ENCODE results near the gene RABAC1.

The RABAC1 gene

DNA sequence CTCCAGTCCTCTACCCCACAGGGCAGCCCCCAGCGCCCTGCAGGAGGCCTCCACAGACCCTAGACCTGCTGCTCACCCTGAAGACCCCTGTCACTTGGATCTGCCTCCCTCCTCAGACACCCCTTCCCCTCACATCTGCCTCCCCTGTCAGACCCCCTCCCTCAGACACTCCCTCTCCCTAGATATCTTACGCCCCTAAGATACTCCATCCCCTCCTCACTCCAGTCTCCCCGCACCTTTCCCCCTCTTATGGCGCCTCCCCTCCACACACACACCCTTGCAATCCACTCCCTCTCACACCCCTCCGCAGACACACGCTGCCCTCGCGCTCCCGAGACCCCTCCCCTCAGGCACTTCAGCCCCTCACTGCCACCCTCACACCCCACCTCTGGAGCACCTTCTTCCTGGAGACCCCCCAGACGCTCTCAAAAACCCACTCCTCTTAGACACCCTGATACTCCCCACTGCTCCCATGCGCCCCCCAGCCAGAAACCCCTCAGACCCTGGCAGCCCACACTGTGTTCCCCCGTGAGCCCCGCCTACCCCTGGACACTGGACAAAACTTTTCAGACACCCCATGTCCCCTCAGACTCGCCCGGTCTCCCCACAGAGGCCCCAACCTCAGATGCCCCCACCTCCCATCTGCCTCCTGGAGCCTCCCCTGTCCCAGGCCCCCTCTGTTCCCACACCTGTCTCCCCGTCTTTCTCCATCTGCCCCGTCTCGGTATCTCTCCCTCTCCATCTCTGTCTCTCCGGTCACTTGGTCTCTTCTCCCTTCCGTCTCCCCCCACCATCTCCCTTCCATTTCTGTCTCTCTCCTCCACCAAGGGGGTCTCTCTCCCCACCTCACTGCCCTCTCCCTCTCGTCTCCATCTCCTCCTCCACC is 45.3 kb downstream of the RABAC1 start:
- DNase-seq: no peak

DNA sequence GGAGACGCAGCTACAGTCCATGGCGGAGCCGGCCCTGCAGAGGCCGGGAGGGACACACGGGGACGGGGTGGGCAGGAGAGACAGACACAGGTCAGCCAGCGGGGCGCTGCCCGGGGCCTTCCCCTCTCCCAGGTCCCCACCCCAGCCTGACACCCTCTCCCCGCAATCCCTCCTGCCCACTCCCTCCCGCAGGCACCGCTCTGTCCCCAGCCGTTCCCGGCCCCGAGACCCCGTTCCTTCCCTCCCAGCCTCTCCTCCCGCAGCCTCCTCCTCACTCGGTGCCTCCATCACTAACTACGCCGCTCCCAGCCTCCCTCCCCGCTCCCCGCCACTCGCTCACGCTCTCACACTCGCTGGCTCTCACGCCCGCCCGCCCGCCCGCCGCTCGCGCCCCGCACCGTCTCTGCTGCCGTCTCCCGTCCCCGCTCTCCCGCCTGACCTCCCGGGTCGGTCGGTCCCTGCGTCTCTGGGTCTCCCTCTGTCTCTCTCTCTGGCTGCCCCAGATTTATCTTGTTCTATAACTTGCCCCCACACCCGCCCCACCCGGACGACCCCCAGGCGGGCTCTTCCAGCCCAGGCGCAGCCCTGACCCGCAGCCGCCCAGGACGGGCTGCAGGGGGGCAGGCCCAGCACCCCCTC is 46.1 kb downstream of the RABAC1 start:
- no peak for DNase-seq

DNA sequence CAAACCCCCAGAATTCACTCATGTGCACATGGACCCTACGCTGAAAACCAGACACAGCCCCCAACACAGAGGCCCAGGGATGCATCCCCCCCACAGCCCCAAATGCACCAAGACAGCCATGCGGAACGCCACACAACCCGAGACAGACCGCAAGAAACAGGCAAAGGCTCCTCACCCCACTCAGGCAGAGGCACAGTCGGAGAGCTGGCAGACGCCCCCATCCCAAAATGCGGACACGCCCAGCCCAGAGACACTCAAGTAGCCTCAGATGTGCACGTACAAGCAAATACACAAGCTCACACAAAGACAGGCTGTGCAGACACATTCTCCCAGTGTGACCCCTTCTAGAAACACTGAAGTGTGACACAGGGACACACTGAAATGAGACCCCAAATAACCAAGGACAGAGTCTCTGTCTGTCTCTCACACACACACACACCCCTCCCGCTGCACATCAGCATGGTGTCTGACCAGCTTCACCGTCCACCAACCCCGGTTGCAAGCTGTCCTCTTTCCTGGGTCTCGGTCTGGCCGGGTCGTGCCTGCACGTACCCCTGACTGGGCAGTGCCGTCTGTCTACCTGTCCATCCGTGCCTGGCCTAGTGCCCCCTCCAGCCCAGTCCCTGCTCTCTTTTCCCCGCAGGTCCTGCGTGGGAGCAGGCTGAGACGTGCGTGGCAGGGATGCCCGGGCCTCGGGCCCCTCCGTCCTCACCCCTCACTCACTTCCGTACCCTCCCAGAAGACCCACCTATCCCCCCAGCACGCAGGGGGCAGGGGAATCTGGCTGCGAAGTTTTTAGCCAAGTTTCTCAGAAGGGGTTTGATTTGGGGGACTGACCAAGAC is 47.0 kb downstream of the RABAC1 start:
- DNase-seq: no peak

DNA sequence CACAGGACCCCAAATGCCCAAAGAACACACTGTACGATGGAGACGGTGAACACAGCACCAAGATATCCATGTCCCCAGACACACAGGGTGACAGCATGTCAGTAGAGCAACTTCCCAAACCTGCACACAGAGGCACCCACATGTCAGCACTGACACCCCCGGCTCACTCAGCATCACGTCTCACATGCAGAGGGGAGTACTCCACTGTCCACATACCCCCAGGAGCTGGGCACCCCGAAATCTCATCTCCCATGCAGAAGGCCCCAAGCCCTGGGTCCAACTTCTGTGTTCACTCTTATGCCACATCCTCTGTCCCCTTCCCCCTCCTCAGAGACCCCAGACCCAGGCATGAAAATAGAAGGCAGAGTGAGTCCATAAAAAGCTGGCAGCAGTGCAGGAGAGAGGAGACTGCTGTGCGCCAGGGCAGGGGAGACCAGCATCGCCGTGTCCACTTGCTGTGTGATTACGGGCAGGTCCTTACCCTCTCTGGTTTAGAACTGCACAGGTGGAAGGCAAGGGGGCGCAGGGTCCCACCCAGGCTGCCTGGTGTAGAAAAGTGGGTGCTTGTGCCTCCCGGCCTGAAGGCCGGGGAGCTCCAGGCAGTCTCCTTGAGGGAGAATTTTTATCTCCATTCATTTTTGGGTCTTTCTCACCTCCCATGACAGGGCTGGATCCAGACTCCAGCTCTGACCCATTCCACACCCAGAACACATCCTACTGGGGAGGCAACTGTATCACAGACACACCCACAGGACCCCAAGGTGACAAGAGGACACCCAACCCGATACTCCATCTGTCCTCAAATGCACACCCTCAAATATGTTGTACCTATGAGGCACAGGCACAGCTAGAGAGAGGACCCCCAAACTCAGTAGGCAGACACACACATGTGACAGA is 47.9 kb downstream of the RABAC1 start:
- no peak for DNase-seq

DNA sequence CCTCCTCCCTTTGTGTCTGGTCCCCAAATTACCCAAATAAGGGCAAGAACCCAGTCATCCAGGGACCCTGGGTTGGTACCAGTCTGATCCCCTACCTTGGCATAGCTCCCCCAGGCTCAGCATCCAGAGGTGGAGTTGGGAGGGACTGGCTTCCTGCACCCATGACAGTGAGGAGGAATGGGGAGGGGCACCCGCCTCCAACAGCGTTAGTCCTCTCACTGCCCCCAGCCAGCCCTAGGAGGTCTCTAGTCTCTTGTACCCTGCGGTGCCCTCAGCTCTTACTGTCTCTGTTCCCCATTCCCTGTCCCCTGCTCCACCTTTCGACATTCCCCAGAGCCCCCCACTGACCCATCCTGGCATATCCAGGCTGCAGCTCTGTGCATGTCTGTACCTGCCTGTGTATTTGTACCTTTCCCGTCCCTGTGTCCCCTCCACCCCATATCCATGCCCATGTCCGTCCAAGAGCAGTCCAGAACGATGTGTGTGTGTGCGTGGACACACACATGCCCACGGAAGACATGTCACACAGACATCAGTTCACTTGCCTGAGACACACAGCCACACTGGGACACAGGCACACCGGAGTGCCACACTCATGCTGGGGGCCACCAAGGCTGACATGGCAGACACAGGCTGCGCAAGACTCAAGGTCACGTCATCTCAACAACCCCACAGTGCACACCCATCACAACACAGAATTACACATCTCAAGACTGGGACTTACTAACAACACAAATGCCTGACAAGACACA is 48.7 kb downstream of the RABAC1 start:
- DNase-seq: no peak

DNA sequence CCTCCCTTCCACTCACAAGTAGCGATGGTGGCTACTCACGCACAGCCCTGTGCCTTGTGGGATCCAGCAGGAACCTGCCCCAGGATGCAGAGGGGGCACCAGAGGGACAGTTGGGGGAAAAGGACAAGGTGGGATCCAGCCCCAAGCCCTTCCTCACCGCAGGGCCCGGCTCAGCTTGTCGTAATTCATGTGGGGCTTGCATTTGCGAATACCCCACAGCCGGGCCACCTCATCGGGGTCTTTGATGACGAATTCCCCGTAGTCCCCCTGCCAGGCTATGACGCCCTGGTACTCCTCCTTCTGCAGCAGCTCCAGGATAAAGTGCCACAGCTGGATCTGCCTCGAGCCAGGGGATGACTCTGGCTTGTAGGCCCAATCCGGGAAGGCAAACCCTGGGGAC is 49.4 kb downstream of the RABAC1 start:
- DNase-seq: no peak

DNA sequence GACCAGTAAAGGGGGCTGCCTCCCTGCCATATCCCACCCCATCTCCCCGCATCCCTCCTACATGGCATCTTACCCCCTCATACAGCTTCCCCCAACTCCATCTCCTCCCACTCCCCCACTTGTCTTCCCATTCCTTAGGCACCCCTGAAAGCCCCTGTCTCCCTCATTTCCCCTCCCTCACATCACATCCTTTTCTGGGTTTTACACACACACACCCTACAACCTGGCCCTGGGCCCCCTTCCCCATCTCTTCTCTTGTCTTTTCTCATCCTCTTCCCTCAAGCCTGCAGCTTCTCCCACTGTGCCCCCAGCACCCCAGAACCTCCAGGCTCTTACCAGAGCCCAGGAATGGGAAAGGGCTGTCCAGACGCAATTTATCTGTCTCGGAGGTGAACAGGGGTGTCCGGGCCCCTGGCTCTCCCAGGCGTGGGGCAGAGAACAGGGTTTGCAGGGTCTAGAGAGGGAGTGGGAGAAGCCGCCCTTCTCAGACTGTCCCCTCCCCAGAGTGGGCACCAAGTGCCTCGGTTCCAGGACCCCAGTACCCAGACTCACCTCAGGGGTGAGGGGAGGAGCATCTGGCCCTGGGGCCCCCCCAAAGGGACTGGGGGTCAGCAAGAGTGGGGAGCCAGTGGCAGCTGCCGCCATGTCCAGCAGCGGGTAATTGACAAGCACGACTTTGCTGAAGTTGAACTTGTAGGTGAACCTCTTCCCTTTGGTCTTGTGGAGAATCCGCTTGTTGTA is 50.2 kb downstream of the RABAC1 start:
- no peak for DNase-seq

DNA sequence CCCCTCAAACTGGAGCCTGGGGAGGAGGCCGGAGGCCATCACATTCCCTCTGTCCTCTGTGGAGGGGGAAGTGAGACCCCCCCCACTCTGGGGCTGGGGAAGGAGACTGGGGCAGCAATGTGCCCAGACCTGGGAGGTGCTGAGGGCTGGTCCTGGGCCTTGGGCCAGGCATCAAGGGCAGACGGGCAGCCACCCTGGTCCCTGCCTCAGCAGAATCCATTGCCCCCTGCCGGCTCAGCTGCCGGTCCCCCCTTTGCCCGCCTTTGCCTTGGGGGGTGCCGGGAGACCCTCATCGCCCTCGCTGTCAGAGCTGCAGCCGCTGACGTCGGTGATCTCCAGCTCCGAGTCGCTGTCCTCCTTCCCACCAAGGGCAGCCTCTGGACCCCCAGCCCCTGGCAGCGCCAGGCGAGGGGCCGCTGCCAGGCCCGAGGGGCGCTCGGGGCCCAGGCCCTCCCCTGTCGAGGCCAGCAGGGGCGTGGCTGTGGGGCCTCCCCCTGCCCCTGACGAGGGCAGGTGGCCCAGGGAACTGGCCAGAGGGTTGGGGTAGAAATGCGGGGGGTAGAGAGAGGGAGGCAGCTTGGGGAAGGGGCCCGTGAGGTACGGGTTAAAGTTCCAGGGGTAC is 51.0 kb downstream of the RABAC1 start:
- DNase-seq: no peak

DNA sequence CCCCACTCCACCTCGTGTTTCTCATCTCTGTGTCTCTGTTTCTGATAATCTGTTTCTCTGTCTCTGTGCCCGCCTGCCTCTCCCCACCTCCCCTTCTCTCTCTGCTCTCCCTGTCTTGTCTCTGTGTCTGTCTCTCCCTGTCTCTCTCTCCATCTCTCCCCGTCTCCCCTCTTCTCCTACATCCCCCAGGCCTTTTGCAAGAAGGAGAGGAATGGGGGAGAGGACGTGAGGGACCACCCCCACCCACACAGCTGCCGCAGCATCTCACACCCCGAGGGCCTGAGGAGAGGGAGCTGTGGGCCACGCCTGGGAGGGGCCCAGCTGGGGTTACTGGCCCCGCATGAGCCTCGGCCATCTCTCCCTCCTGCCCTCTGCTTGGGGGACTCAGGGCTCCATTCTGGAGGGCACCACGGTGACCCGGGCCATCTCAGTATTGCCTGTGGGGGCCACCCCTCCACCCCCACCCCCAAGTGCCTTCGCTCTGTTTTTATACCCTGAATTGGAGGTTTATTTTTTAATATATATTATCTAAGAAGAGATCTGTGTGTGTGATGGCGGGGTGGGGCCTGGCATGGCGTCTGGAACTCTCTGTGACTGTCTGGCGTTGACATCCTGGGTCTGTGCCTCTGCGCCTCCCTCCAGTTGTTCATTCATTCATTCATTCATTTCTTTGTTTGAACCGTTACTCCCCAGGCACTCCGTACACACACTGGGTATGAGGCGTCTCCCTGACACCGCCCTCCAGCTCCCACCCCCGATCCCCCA is 52.0 kb downstream of the RABAC1 start:
- no peak for DNase-seq
